ENCODE data around the gene RABEP1.
"Not testable (repeated sequence)": the region's sequence is repeated elsewhere in the genome, so short reads cannot be mapped to it uniquely, and the experiment has no call there.

Gene RABEP1

GRCh38 chr17:5429191-5429887, 147.3 kb downstream of the RABEP1 start:
- DNase-seq: no peak

GRCh38 chr17:5430413-5430999, 148.4 kb downstream of the RABEP1 start:
- DNase-seq: no peak

GRCh38 chr17:5431234-5431633, 149.2 kb downstream of the RABEP1 start:
- not testable (repeated sequence) for DNase-seq

- no peak for DNase-seq
Observed at GRCh38 chr17:5431949-5432556, 150.0 kb downstream of the RABEP1 start.

- no peak for DNase-seq
Observed at GRCh38 chr17:5434984-5435383, 152.9 kb downstream of the RABEP1 start.
